B cell (primary cell): ENCODE results near the gene KLRC2. TPM values are rescaled to one million over a fixed set of nuclear protein-coding genes. Genes with fewer than 3 reads are reported as not detected.
"Not testable (repeated sequence)": the region's sequence is repeated elsewhere in the genome, so short reads cannot be mapped to it uniquely, and the experiment has no call there.

Experiments used
- ATAC-seq: fragments of 200-7000 bp; cut with Tn5 transposase; one replicate; pipeline ENCODE4 v1.10.0; 2021; ENCODE audit warnings: low read depth, mild to moderate bottlenecking, moderate number of reproducible peaks, moderate library complexity
- CTCF ChIA-PET: fragments of 350-600 bp; sonication (Branson Sonifier 250); formaldehyde crosslinking; loops from one replicate; lab custom pipeline; 2021; ENCODE audit warnings: antibody characterized with exemption, inconsistent platforms; lab: Charles Lee
- POLR2A ChIA-PET: fragments of 350-600 bp; sonication (Branson Sonifier 250); formaldehyde crosslinking; loops from one replicate; lab custom pipeline; 2021; ENCODE audit warnings: antibody characterized with exemption; lab: Charles Lee
- DNase-seq: peaks from one replicate; pipeline ENCODE4 v3.0.0; 2013
- H2AFZ ChIP-seq: 2 replicates; pipeline ENCODE4 v1.6.1; 2012; ENCODE audit warnings: mild to moderate bottlenecking, low read depth, low read length; ENCODE audit not compliant: insufficient read depth, poor library complexity, severe bottlenecking
- H3K27ac ChIP-seq, 2 donors: 1 replicate in 1 of 2; 2 replicates in 1 of 2; pipeline ENCODE4 v1.5.1; 2012 to 2013; ENCODE audit warnings: low read length in 2 of 2, mild to moderate bottlenecking in 2 of 2, moderate library complexity in 1 of 2
- H3K27me3 ChIP-seq, 4 experiments: fragments of 200-600 bp in 1 of 4; sonication (generic) in 1 of 4; replicated peaks in 1 of 4; 1 replicate in 2 of 4; 2 replicates in 2 of 4; pipeline versions ENCODE4 v1.6.1 to v1.7.0; 2013 to 2016; ENCODE audit warnings: low read length in 3 of 4, mild to moderate bottlenecking in 2 of 4, mixed read lengths in 1 of 4, moderate library complexity in 1 of 4; ENCODE audit not compliant: insufficient read depth in 4 of 4, control insufficient read depth in 3 of 4; ENCODE audit errors: control extremely low read depth in 1 of 4
- H3K36me3 ChIP-seq, 2 experiments: replicated peaks in 1 of 2; 1 replicate in 1 of 2; 2 replicates in 1 of 2; pipeline versions ENCODE4 v1.6.1 to v1.7.1; 2013; ENCODE audit warnings: low read length in 1 of 2; ENCODE audit not compliant: insufficient read depth in 2 of 2, control insufficient read depth in 1 of 2; ENCODE audit errors: control extremely low read depth in 1 of 2, extremely low read depth in 1 of 2
- H3K4me1 ChIP-seq, 2 donors: fragments of 200-600 bp in 1 of 2; sonication (generic) in 1 of 2; 1 replicate in 1 of 2; 2 replicates in 1 of 2; pipeline versions ENCODE4 v1.5.1 to v1.6.1; 2013 to 2017; ENCODE audit warnings: low read length in 2 of 2; ENCODE audit not compliant: control insufficient read depth in 2 of 2, insufficient read depth in 2 of 2
- H3K4me2 ChIP-seq: replicated peaks from 2 replicates; pipeline ENCODE3; 2012; ENCODE audit warnings: mild to moderate bottlenecking, low read depth, low read length; ENCODE audit not compliant: poor library complexity, severe bottlenecking
- H3K4me3 ChIP-seq, 5 experiments: fragments of 200-600 bp in 1 of 5; sonication (generic) in 1 of 5; 1 replicate in 3 of 5; 2 replicates in 2 of 5; pipeline versions ENCODE4 v1.5.1 to v1.7.0; 2011 to 2016; ENCODE audit warnings: low read length in 4 of 5, mild to moderate bottlenecking in 4 of 5, low read depth in 2 of 5, control low read depth in 1 of 5, moderate library complexity in 1 of 5; ENCODE audit not compliant: insufficient read depth in 1 of 5; ENCODE audit errors: control extremely low read depth in 1 of 5, extremely low read depth in 1 of 5
- H3K79me2 ChIP-seq: fragments of 200-600 bp; sonication (generic); one replicate; pipeline ENCODE4 v1.6.0; 2016; ENCODE audit warnings: low read length; ENCODE audit not compliant: control insufficient read depth, insufficient read depth
- H3K9ac ChIP-seq: fragments of 200-600 bp; sonication (generic); 2 replicates; pipeline ENCODE4 v1.6.1; 2017; ENCODE audit warnings: mild to moderate bottlenecking, low read length, moderate library complexity
- H3K9me3 ChIP-seq, 3 donors: one replicate each; pipeline versions ENCODE4 v1.6.1 to v1.7.1; 2013; ENCODE audit warnings: low read length in 2 of 3; ENCODE audit not compliant: control insufficient read depth in 2 of 3, insufficient read depth in 1 of 3; ENCODE audit errors: control extremely low read depth in 1 of 3
- H4K20me1 ChIP-seq: 2 replicates; pipeline ENCODE4 v1.6.0; 2012; ENCODE audit warnings: mild to moderate bottlenecking, low read length; ENCODE audit not compliant: insufficient read depth, control insufficient read depth, poor library complexity, severe bottlenecking
- H3K27ac Mint-ChIP-seq: one replicate; pipeline ENCODE4 v1.8.0; 2021; ENCODE audit warnings: mixed read lengths
- H3K27me3 Mint-ChIP-seq: one replicate; pipeline ENCODE4 v1.8.0; 2021; ENCODE audit warnings: mixed read lengths
- H3K4me1 Mint-ChIP-seq: one replicate; pipeline ENCODE4 v1.8.0; 2021; ENCODE audit warnings: mixed read lengths
- H3K4me3 Mint-ChIP-seq: one replicate; pipeline ENCODE4 v1.8.0; 2021; ENCODE audit warnings: mixed read lengths
- H3K9me3 Mint-ChIP-seq: one replicate; pipeline ENCODE4 v1.8.0; 2022; ENCODE audit warnings: mixed read lengths; ENCODE audit not compliant: insufficient read depth
- EZH2 ChIP-seq: IDR thresholded peaks from 2 replicates; pipeline ENCODE4 v1.6.1; 2012; ENCODE audit warnings: borderline replicate concordance, low read depth, mild to moderate bottlenecking, moderate library complexity, low read length; ENCODE audit not compliant: insufficient read depth, poor library complexity, severe bottlenecking
- WGBS: methylation state at CpG from one replicate; pipeline ENCODE4 v1.1.5; 2013; ENCODE audit warnings: missing lambda C conversion rate; ENCODE audit not compliant: insufficient coverage; 5-methylcytosine and 5-hydroxymethylcytosine counted together
- intact Hi-C: fragments of 100-400 bp; cut with micrococcal nuclease; formaldehyde crosslinking; loops from one replicate; pipeline ENCODE4 v1.10.0; 2022
- polyA plus RNA-seq: library from polyadenylated mRNA; depleted of rRNA; stranded (reverse); fragments of >200 nt; gene quantifications from 2 replicates; pipeline ENCODE4 v1.2.3, GENCODE V29; 2012
- total RNA-seq, 2 donors: library from RNA; stranded (reverse); fragments of 120-200 nt in 1 of 2; gene quantifications; 1 replicate in 1 of 2; 2 replicates in 1 of 2; pipeline versions ENCODE4 v1.2.3 to v1.2.4, GENCODE V29; 2013 to 2022
- TF ChIP-seq, protein P1 (sequence below): fragments of 200-600 bp; IDR thresholded peaks from one replicate; pipeline ENCODE4 v1.8.0; 2022; ENCODE audit warnings: antibody characterized with exemption, mild to moderate bottlenecking

The KLRC2 gene
- total and polyA plus RNA-seq, 2 donors (not counting 1 experiment from before 2014, with no cell fraction given) = 0.21 to 0.59 TPM

DNA sequence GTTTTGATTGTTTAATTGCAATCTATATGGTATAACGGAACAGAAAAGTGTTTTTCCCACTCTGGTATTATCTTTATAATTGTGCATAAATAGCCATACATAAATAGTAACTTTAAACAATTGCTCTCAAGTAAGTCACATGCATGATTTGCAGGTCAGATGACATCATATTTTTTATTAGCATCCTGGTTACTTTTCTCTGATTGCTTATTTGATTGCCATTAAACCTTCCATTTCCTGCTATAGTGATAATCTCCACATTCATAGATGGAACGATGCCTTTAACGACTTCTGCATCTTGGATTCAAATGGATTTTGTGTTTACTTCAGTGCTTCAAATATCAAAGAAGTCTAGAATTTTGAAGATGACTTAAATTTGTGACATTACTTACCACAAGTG, 42.5 kb downstream of the KLRC2 start:
- Histone ChIP-seq H3K4me3 (no peak overlapping the region), H3K36me3 (no peaks in the 10 kb centered on the region), H3K4me2 (peak overlapping the region; percentile 17), H3K79me2 (peaks cover 5% of the 10 kb centered on the region), H4K20me1 (no peaks in the 10 kb centered on the region), H3K9me3 (no peaks in the 10 kb centered on the region), H2AFZ (no peak overlapping the region), H3K4me1 (peaks cover 48 to 69% of the 10 kb centered on the region in 2 donors), H3K27me3 (no peaks in the 10 kb centered on the region), H3K27ac (peak overlapping the region in 1 of 2 donors; percentile 9), H3K9ac (no peak overlapping the region)
- POLR2A ChIA-PET = no interaction called here
- no peak for TF ChIP-seq EZH2
- TF ChIP-seq, protein P1, sequence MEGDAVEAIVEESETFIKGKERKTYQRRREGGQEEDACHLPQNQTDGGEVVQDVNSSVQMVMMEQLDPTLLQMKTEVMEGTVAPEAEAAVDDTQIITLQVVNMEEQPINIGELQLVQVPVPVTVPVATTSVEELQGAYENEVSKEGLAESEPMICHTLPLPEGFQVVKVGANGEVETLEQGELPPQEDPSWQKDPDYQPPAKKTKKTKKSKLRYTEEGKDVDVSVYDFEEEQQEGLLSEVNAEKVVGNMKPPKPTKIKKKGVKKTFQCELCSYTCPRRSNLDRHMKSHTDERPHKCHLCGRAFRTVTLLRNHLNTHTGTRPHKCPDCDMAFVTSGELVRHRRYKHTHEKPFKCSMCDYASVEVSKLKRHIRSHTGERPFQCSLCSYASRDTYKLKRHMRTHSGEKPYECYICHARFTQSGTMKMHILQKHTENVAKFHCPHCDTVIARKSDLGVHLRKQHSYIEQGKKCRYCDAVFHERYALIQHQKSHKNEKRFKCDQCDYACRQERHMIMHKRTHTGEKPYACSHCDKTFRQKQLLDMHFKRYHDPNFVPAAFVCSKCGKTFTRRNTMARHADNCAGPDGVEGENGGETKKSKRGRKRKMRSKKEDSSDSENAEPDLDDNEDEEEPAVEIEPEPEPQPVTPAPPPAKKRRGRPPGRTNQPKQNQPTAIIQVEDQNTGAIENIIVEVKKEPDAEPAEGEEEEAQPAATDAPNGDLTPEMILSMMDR = no peak
- CTCF ChIA-PET = no interaction called here
- ATAC-seq (no peak), DNase-seq (no peak)
- peaks cover 21% of the 10 kb centered on the region for H3K27me3 Mint-ChIP-seq
- WGBS = no CpG with 5 or more reads among the region's 3 CpGs
- H3K9me3 Mint-ChIP-seq = no peaks in the 10 kb centered on the region
- intact Hi-C loops = no loop called here
- H3K4me3 Mint-ChIP-seq = no peak overlapping the region
- peak overlapping the region; percentile 4 for H3K27ac Mint-ChIP-seq
- peaks cover 36% of the 10 kb centered on the region for H3K4me1 Mint-ChIP-seq

DNA sequence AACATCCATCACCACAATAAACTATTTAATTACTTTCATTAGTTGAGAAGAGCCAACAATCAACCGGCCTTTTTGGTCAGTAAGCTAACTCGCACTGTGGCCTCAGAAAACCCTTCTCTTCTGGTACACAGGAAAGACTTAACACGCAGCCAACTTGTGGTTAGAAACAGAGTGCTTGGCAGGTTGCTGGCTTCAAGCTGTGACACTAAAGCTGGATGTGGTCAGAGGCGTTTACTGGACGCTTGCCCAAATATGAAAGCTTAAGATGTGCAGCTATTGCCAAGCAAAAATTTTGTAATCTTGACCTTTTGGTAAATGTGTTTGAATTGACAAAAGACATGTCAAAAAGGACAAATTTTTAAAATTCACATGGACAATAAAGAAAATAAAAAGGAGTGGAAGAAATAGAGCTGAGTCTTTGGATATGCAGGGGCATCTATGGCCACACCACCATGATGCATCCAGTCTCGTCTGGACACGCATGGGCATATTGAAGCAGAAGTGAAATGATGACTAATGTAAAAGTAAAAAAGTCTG, 43.3 kb downstream of the KLRC2 start:
- Histone ChIP-seq H3K4me3 (peak overlapping the region in 1 of 5 experiments; percentile 2), H3K27me3 (no peaks in the 10 kb centered on the region), H3K4me2 (peak overlapping the region; percentile 42), H3K79me2 (peaks cover 13% of the 10 kb centered on the region), H2AFZ (no peak overlapping the region), H4K20me1 (no peaks in the 10 kb centered on the region), H3K4me1 (peaks cover 40 to 62% of the 10 kb centered on the region in 2 donors), H3K36me3 (no peaks in the 10 kb centered on the region), H3K9ac (no peak overlapping the region), H3K9me3 (no peaks in the 10 kb centered on the region), H3K27ac (peak overlapping the region in 1 of 2 donors; percentile 61)
- DNase-seq = peak; percentile 34
- H3K4me3 Mint-ChIP-seq = no peak overlapping the region
- ChIA-PET POLR2A (no interaction called here), CTCF (no interaction called here)
- intact Hi-C loops = no loop called here
- H3K9me3 Mint-ChIP-seq = no peaks in the 10 kb centered on the region
- no peak for ATAC-seq
- peaks cover 33% of the 10 kb centered on the region for H3K4me1 Mint-ChIP-seq
- H3K27ac Mint-ChIP-seq = no peak overlapping the region
- 0% methylated on average over 2 of the region's 7 CpGs for WGBS
- TF ChIP-seq EZH2 = no peak
- TF ChIP-seq, protein P1 = no peak
- H3K27me3 Mint-ChIP-seq = peaks cover 18% of the 10 kb centered on the region

- H3K27me3 Mint-ChIP-seq = peaks cover 15% of the 10 kb centered on the region
- DNase-seq, ATAC-seq, H3K4me3 ChIP-seq, H3K27ac Mint-ChIP-seq, H3K27ac ChIP-seq, POLR2A ChIA-PET, H3K9ac ChIP-seq, H4K20me1 ChIP-seq, H3K4me3 Mint-ChIP-seq, H3K27me3 ChIP-seq, H3K9me3 ChIP-seq, H2AFZ ChIP-seq, intact Hi-C loops, H3K36me3 ChIP-seq, H3K4me2 ChIP-seq, H3K9me3 Mint-ChIP-seq: not testable (repeated sequence)
- Histone ChIP-seq H3K79me2 (peaks cover 26% of the 10 kb centered on the region), H3K4me1 (peaks cover 32 to 48% of the 10 kb centered on the region in 2 donors)
- peaks cover 31% of the 10 kb centered on the region for H3K4me1 Mint-ChIP-seq
- CTCF ChIA-PET = interaction anchor here (0.7 kb wide), 2 partner anchors 17 to 60 kb away, joined by 5 to 6 read pairs; no protein-coding TSS in a partner anchor
- WGBS = 100% methylated on average over 4 of the region's 7 CpGs
Measured at GRCh38 chr12:10390991-10391390, 44.8 kb downstream of the KLRC2 start.
